ENCODE results near the gene EGF. TPM values are rescaled to one million over a fixed set of nuclear protein-coding genes. Genes with fewer than 3 reads are reported as not detected.
"Not testable (repeated sequence)": the region's sequence is repeated elsewhere in the genome, so short reads cannot be mapped to it uniquely, and the experiment has no call there.

The EGF gene
- total RNA-seq, 1 experiment from 2014 or later, result 0.25 TPM

- no peak overlapping the region for H3K4me3 Mint-ChIP-seq (ENCODE audit: unreplicated experiment)
- intact Hi-C loops (cut with micrococcal nuclease; ENCODE audit: unreplicated experiment), result no loop called here
- no peaks in the 10 kb centered on the region for H3K9me3 Mint-ChIP-seq (ENCODE audit: unreplicated experiment)
- Histone ChIP-seq H3K4me1 (no peaks in the 10 kb centered on the region), H3K27me3 (replicated peaks; ENCODE audit: control insufficient read depth, insufficient read depth, low read length) (no peaks in the 10 kb centered on the region), H3K4me3 (ENCODE audit: low read depth, low read length) (no peak overlapping the region), H3K36me3 (ENCODE audit: control insufficient read depth, insufficient read depth, low read length) (no peaks in the 10 kb centered on the region), H3K9me3 (no peaks in the 10 kb centered on the region; the same call in 1 of the 2 replicates)
- no peaks in the 10 kb centered on the region for H3K36me3 Mint-ChIP-seq (ENCODE audit: insufficient read depth, unreplicated experiment)
- ChIA-PET CTCF (no interaction called here), POLR2A (no interaction called here)
- no peaks in the 10 kb centered on the region for H3K4me1 Mint-ChIP-seq (ENCODE audit: low read depth, unreplicated experiment)
- BruUV-seq (replicated peaks), result no TSS peak
- H3K27ac Mint-ChIP-seq (ENCODE audit: unreplicated experiment), result no peak overlapping the region
- TF ChIP-seq CTCF (IDR thresholded peaks at IDR 0.05; ENCODE audit: insufficient read depth in 1 of 2, low read depth in 1 of 2, low read length in 1 of 2, severe bottlenecking in 1 of 2, unreplicated experiment in 1 of 2), result no peak
- H3K27me3 Mint-ChIP-seq (ENCODE audit: insufficient read depth, unreplicated experiment), result no peaks in the 10 kb centered on the region
- DNase-seq, result no peak
Measured at GRCh38 chr4:109931318-109931717, 18.6 kb downstream of the EGF start.

- intact Hi-C loops (cut with micrococcal nuclease; ENCODE audit: unreplicated experiment); DNase-seq; H3K36me3 Mint-ChIP-seq (ENCODE audit: insufficient read depth, unreplicated experiment); H3K9me3 Mint-ChIP-seq (ENCODE audit: unreplicated experiment); H3K4me1 Mint-ChIP-seq (ENCODE audit: low read depth, unreplicated experiment); H3K27ac Mint-ChIP-seq (ENCODE audit: unreplicated experiment); H3K4me3 Mint-ChIP-seq (ENCODE audit: unreplicated experiment); H3K9me3 ChIP-seq; BruUV-seq (replicated peaks); POLR2A ChIA-PET; H3K4me3 ChIP-seq (ENCODE audit: low read depth, low read length); H3K27me3 Mint-ChIP-seq (ENCODE audit: insufficient read depth, unreplicated experiment); H3K4me1 ChIP-seq; H3K36me3 ChIP-seq (ENCODE audit: control insufficient read depth, insufficient read depth, low read length); CTCF ChIA-PET; H3K27me3 ChIP-seq (replicated peaks; ENCODE audit: control insufficient read depth, insufficient read depth, low read length): not testable (repeated sequence)
Measured at GRCh38 chr4:109937352-109937751, 24.7 kb downstream of the EGF start.

GRCh38 chr4:109939190-109939589, 26.5 kb downstream of the EGF start:
- no peaks in the 10 kb centered on the region for H3K4me1 Mint-ChIP-seq (ENCODE audit: low read depth, unreplicated experiment)
- H3K27me3 Mint-ChIP-seq (ENCODE audit: insufficient read depth, unreplicated experiment), result no peaks in the 10 kb centered on the region
- CTCF ChIA-PET, result interaction anchor here (0.5 kb wide), 1 partner anchor 12 kb away, joined by 3 read pairs; no protein-coding TSS in a partner anchor
- DNase-seq, result no peak
- BruUV-seq (replicated peaks), result no TSS peak
- Histone ChIP-seq H3K36me3 (ENCODE audit: control insufficient read depth, insufficient read depth, low read length) (no peaks in the 10 kb centered on the region), H3K27me3 (replicated peaks; ENCODE audit: control insufficient read depth, insufficient read depth, low read length) (no peaks in the 10 kb centered on the region), H3K4me3 (ENCODE audit: low read depth, low read length) (no peak overlapping the region), H3K4me1 (no peaks in the 10 kb centered on the region), H3K9me3 (no peaks in the 10 kb centered on the region)
- POLR2A ChIA-PET, result no interaction called here
- no peaks in the 10 kb centered on the region for H3K36me3 Mint-ChIP-seq (ENCODE audit: insufficient read depth, unreplicated experiment)
- intact Hi-C loops (cut with micrococcal nuclease; ENCODE audit: unreplicated experiment), result no loop called here
- no peak overlapping the region for H3K27ac Mint-ChIP-seq (ENCODE audit: unreplicated experiment)
- H3K9me3 Mint-ChIP-seq (ENCODE audit: unreplicated experiment), result no peaks in the 10 kb centered on the region
- no peak for TF ChIP-seq CTCF (IDR thresholded peaks at IDR 0.05; ENCODE audit: insufficient read depth in 1 of 2, low read depth in 1 of 2, low read length in 1 of 2, severe bottlenecking in 1 of 2, unreplicated experiment in 1 of 2)
- H3K4me3 Mint-ChIP-seq (ENCODE audit: unreplicated experiment), result no peak overlapping the region

- Histone ChIP-seq H3K4me1 (no peaks in the 10 kb centered on the region), H3K9me3 (no peaks in the 10 kb centered on the region), H3K27me3 (replicated peaks; ENCODE audit: control insufficient read depth, insufficient read depth, low read length) (no peaks in the 10 kb centered on the region), H3K4me3 (ENCODE audit: low read depth, low read length) (no peak overlapping the region), H3K36me3 (ENCODE audit: control insufficient read depth, insufficient read depth, low read length) (no peaks in the 10 kb centered on the region)
- no peak for DNase-seq
- intact Hi-C loops (cut with micrococcal nuclease; ENCODE audit: unreplicated experiment), result no loop called here
- no TSS peak for BruUV-seq (replicated peaks)
- ChIA-PET CTCF (no interaction called here), POLR2A (no interaction called here)
- H3K27me3 Mint-ChIP-seq (ENCODE audit: insufficient read depth, unreplicated experiment), result no peaks in the 10 kb centered on the region
- TF ChIP-seq CTCF (IDR thresholded peaks at IDR 0.05; ENCODE audit: insufficient read depth in 1 of 2, low read depth in 1 of 2, low read length in 1 of 2, severe bottlenecking in 1 of 2, unreplicated experiment in 1 of 2), result no peak
- H3K4me1 Mint-ChIP-seq (ENCODE audit: low read depth, unreplicated experiment), result peaks cover 7% of the 10 kb centered on the region
- no peak overlapping the region for H3K4me3 Mint-ChIP-seq (ENCODE audit: unreplicated experiment)
- H3K9me3 Mint-ChIP-seq (ENCODE audit: unreplicated experiment), result no peaks in the 10 kb centered on the region
- H3K27ac Mint-ChIP-seq (ENCODE audit: unreplicated experiment), result no peak overlapping the region
- H3K36me3 Mint-ChIP-seq (ENCODE audit: insufficient read depth, unreplicated experiment), result no peaks in the 10 kb centered on the region
Measured at GRCh38 chr4:109942292-109942926, 29.7 kb downstream of the EGF start.
